Endodermal cell (in vitro differentiated cells): Measurements from ENCODE around the gene CDC14B. TPM values are rescaled to one million over a fixed set of nuclear protein-coding genes. Genes with fewer than 3 reads are reported as not detected.

Experiments used
- DNase-seq: peaks from one replicate; pipeline ENCODE4 v3.0.0-alpha.2; 2017
- H3K27ac ChIP-seq: 2 replicates; pipeline ENCODE4 v1.5.1; 2013; ENCODE audit warnings: mild to moderate bottlenecking, low read depth, low read length, moderate library complexity
- H3K27me3 ChIP-seq: 2 replicates; pipeline ENCODE4 v1.6.1; 2013; ENCODE audit warnings: mild to moderate bottlenecking, low read length, moderate library complexity; ENCODE audit not compliant: insufficient read depth, control insufficient read depth, poor library complexity, severe bottlenecking
- H3K36me3 ChIP-seq: 2 replicates; pipeline ENCODE4 v1.7.0; 2013; ENCODE audit warnings: mild to moderate bottlenecking, low read length, moderate library complexity; ENCODE audit not compliant: control insufficient read depth, insufficient read depth
- H3K4me1 ChIP-seq: one replicate; pipeline ENCODE4 v1.7.0; 2013; ENCODE audit warnings: low read length; ENCODE audit not compliant: control insufficient read depth, insufficient read depth
- H3K4me3 ChIP-seq: 2 replicates; pipeline ENCODE4 v1.5.1; 2013; ENCODE audit warnings: mild to moderate bottlenecking, low read length, moderate library complexity
- H3K9ac ChIP-seq: 2 replicates; pipeline ENCODE4 v1.6.1; 2013; ENCODE audit warnings: mild to moderate bottlenecking, low read length, moderate library complexity; ENCODE audit not compliant: poor library complexity, severe bottlenecking; ENCODE audit errors: extremely low read depth
- H3K9me3 ChIP-seq: 2 replicates; pipeline ENCODE4 v1.6.1; 2013; ENCODE audit warnings: mild to moderate bottlenecking, low read length, moderate library complexity; ENCODE audit not compliant: control insufficient read depth
- H3K27ac Mint-ChIP-seq: 2 replicates; pipeline ENCODE4 v1.8.0; 2020; ENCODE audit warnings: mixed read lengths
- H3K27me3 Mint-ChIP-seq: 2 replicates; pipeline ENCODE4 v1.8.0; 2021; ENCODE audit warnings: mild to moderate bottlenecking, mixed read lengths; ENCODE audit not compliant: insufficient read depth
- H3K36me3 Mint-ChIP-seq: 2 replicates; pipeline ENCODE4 v1.8.0; 2020; ENCODE audit warnings: low read depth, mixed read lengths
- H3K4me1 Mint-ChIP-seq: 2 replicates; pipeline ENCODE4 v1.8.0; 2020; ENCODE audit warnings: mixed read lengths
- H3K4me3 Mint-ChIP-seq: 2 replicates; pipeline ENCODE4 v1.8.0; 2020; ENCODE audit warnings: mild to moderate bottlenecking, moderate library complexity, mixed read lengths
- H3K9me3 Mint-ChIP-seq: 2 replicates; pipeline ENCODE4 v1.8.0; 2020; ENCODE audit warnings: mild to moderate bottlenecking, mixed read lengths
- WGBS, 2 experiments: methylation state at CpG; one replicate each; pipeline versions ENCODE4 v1.1.5 to v1.1.7; 2013; ENCODE audit warnings: missing lambda C conversion rate in 2 of 2, mixed read lengths in 1 of 2; ENCODE audit not compliant: insufficient coverage in 1 of 2, insufficient read length in 1 of 2; 5-methylcytosine and 5-hydroxymethylcytosine counted together
- total RNA-seq, 2 donors: library from RNA; stranded (reverse); fragmentation: NEBNext Ultra II Directional in 1 of 2; extraction: Animal tissue kit (Norgen Biotek cat#: 25700) in 1 of 2; gene quantifications; 2 replicates in 1 of 2; 3 replicates in 1 of 2; pipeline ENCODE4 v1.2.1, GENCODE V29; 2021
- TF ChIP-seq, protein P1 (sequence below): fragments of 200-600 bp; sonication (generic); conservative IDR thresholded peaks from 2 replicates; pipeline ENCODE4 v1.5.0; 2021; ENCODE audit warnings: antibody characterized with exemption, mild to moderate bottlenecking

CDC14B gene
- total RNA-seq, 2 donors from 2014 or later, result 47.5 to 48.3 TPM

DNA sequence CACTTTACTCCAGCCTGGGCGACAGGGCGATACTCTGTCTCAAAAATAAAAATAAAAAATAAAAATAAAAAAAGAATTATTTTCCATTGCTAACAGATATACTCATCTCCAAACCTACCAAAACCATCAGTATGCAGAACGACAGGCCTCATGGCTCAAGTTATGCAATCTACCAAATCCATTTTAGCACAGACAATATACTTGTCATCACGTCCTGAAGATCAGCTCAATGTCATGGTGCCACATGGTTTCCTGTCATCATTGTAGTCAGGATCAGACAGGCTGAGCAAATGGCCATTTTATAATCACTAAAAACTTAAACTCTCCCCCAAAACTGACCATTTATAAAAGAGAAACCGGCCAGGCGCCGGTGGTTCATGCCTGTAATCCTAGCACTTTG, 100.5 kb downstream of the CDC14B start:
- H3K9me3 Mint-ChIP-seq, result no peaks in the 10 kb centered on the region

DNA sequence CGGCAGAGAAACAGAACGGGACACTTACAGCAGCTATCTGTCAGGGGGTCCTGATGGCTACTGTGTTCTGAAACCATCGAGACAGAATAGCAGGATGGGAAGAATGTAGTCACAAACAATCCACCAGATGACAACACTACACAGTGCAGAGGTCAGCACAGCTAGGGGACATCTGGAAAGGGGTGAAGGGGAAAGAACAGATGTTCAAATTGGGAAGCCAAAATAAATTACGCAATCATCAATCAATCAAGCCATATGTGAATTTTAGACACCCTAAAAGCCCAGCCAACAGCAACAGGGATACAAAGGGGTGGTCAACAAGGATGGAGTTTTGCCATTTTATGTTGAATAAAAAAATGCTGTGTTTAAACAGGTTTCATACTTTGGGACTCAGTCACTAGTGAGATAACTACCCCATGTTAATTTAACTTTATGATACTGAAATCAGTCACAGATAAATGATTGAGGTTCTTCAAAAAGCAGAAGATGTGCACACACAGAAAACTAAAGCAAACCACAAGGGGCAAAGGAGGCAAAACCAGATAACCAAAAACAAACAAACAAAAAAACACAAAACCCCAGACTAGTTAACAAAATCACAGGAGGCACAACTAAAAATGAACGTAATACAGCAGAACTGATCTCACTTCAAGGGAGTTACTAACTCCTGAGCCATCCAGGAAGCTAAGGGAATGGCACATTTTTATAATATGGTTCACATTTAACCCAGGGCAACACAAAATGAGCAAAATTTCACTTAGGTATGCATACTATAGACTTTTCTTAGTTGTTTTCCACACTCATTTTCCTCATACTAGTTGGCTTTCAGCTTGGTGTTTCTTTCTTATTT, 103.8 kb downstream of the CDC14B start:
- TF ChIP-seq, protein P1, sequence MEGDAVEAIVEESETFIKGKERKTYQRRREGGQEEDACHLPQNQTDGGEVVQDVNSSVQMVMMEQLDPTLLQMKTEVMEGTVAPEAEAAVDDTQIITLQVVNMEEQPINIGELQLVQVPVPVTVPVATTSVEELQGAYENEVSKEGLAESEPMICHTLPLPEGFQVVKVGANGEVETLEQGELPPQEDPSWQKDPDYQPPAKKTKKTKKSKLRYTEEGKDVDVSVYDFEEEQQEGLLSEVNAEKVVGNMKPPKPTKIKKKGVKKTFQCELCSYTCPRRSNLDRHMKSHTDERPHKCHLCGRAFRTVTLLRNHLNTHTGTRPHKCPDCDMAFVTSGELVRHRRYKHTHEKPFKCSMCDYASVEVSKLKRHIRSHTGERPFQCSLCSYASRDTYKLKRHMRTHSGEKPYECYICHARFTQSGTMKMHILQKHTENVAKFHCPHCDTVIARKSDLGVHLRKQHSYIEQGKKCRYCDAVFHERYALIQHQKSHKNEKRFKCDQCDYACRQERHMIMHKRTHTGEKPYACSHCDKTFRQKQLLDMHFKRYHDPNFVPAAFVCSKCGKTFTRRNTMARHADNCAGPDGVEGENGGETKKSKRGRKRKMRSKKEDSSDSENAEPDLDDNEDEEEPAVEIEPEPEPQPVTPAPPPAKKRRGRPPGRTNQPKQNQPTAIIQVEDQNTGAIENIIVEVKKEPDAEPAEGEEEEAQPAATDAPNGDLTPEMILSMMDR, result no peak
- H3K9me3 Mint-ChIP-seq, result no peaks in the 10 kb centered on the region

More for the DNA sequence above, 100.5 kb downstream of the CDC14B start:
- H3K27me3 Mint-ChIP-seq, result no peaks in the 10 kb centered on the region
- Histone ChIP-seq H3K4me1 (no peaks in the 10 kb centered on the region), H3K27ac (no peak overlapping the region), H3K9me3 (no peaks in the 10 kb centered on the region), H3K9ac (no peak overlapping the region), H3K27me3 (no peaks in the 10 kb centered on the region), H3K36me3 (peaks cover 35% of the 10 kb centered on the region), H3K4me3 (no peak overlapping the region)
- H3K36me3 Mint-ChIP-seq, result peaks cover 39% of the 10 kb centered on the region
- H3K4me3 Mint-ChIP-seq, result no peak overlapping the region
- TF ChIP-seq, protein P1, result no peak
- no peaks in the 10 kb centered on the region for H3K4me1 Mint-ChIP-seq
- DNase-seq, result no peak
- WGBS, 2 experiments, result 94 to 100% methylated on average over 4 to 5 of the region's 7 CpGs
- H3K27ac Mint-ChIP-seq, result no peak overlapping the region

DNA sequence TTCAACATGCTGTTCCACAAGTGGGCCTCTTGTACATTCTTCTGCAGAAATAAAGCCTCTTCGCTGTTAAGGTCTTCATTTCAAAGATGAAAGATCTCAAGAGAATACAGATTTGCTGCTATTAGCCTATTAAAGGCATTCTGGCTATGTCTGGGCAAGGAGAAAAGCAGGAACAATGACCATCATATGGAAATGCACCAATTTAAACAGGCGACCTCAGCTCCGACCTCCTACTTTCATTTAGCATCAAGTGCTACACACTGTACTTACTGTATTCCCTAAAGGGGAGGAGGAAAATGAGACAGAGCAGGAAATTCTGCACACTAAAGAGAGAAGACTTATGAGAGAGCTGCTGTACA, 104.9 kb downstream of the CDC14B start:
- Mint-ChIP-seq H3K9me3 (no peaks in the 10 kb centered on the region), H3K36me3 (peaks cover 33% of the 10 kb centered on the region)
- H3K9ac ChIP-seq, result no peak overlapping the region

More for the DNA sequence above, 103.8 kb downstream of the CDC14B start:
- H3K36me3 Mint-ChIP-seq, result peaks cover 37% of the 10 kb centered on the region
- H3K27ac Mint-ChIP-seq, result no peak overlapping the region
- no peak overlapping the region for H3K27ac ChIP-seq
- no peak overlapping the region for H3K4me3 ChIP-seq
- H3K9me3 ChIP-seq, result no peaks in the 10 kb centered on the region
- 88 to 91% methylated on average over 3 to 5 of the region's 5 CpGs for WGBS, 2 experiments
- no peak for DNase-seq
- H3K36me3 ChIP-seq, result peaks cover 18% of the 10 kb centered on the region
- no peaks in the 10 kb centered on the region for H3K4me1 ChIP-seq
- H3K9ac ChIP-seq, result no peak overlapping the region
- H3K27me3 Mint-ChIP-seq, result no peaks in the 10 kb centered on the region
- H3K4me1 Mint-ChIP-seq, result no peaks in the 10 kb centered on the region
- no peak overlapping the region for H3K4me3 Mint-ChIP-seq
- H3K27me3 ChIP-seq, result no peaks in the 10 kb centered on the region

More for the DNA sequence above, 104.9 kb downstream of the CDC14B start:
- DNase-seq, result no peak
- H3K4me1 Mint-ChIP-seq, result no peaks in the 10 kb centered on the region
- Histone ChIP-seq H3K9me3 (no peaks in the 10 kb centered on the region), H3K4me1 (no peaks in the 10 kb centered on the region), H3K27ac (no peak overlapping the region), H3K4me3 (no peak overlapping the region), H3K27me3 (no peaks in the 10 kb centered on the region), H3K36me3 (peaks cover 18% of the 10 kb centered on the region)
- TF ChIP-seq, protein P1, result no peak
- no peak overlapping the region for H3K4me3 Mint-ChIP-seq
- no peaks in the 10 kb centered on the region for H3K27me3 Mint-ChIP-seq
- no peak overlapping the region for H3K27ac Mint-ChIP-seq
- WGBS, 2 experiments, result 82 to 100% methylated on average over 1 to 3 of the region's 3 CpGs
